ENCODE measurements around the gene PPP1R10.

GRCh38 chr6:30570263-30570662 is 46.8 kb downstream of the PPP1R10 start:
- TF ChIP-seq, protein P1, sequence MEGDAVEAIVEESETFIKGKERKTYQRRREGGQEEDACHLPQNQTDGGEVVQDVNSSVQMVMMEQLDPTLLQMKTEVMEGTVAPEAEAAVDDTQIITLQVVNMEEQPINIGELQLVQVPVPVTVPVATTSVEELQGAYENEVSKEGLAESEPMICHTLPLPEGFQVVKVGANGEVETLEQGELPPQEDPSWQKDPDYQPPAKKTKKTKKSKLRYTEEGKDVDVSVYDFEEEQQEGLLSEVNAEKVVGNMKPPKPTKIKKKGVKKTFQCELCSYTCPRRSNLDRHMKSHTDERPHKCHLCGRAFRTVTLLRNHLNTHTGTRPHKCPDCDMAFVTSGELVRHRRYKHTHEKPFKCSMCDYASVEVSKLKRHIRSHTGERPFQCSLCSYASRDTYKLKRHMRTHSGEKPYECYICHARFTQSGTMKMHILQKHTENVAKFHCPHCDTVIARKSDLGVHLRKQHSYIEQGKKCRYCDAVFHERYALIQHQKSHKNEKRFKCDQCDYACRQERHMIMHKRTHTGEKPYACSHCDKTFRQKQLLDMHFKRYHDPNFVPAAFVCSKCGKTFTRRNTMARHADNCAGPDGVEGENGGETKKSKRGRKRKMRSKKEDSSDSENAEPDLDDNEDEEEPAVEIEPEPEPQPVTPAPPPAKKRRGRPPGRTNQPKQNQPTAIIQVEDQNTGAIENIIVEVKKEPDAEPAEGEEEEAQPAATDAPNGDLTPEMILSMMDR (optimal IDR thresholded peaks at IDR 0.05 in 1 of 3, IDR thresholded peaks at IDR 0.05 in 1 of 3, conservative IDR thresholded peaks at IDR 0.05 in 1 of 3; ENCODE audit: extremely low read depth in 1 of 3, insufficient read depth in 2 of 3, low read length in 3 of 3): no peak
- no peak for TF ChIP-seq EZH2 (IDR thresholded peaks at IDR 0.05; ENCODE audit: low read length)

Measured in keratinocyte (primary cell).